22Rv1 (cell line): ENCODE measurements around the gene APOA4.

Experiments used
- ZFX ChIP-seq: fragments of 450-650 bp; IDR thresholded peaks from 2 replicates; pipeline ENCODE4 v1.6.1; 2017; ENCODE audit warnings: antibody characterized with exemption, borderline replicate concordance
- TF ChIP-seq, protein P1 (sequence below): fragments of 450-650 bp; IDR thresholded peaks from 2 replicates; pipeline ENCODE4 v1.5.1; 2017; ENCODE audit warnings: mild to moderate bottlenecking

DNA sequence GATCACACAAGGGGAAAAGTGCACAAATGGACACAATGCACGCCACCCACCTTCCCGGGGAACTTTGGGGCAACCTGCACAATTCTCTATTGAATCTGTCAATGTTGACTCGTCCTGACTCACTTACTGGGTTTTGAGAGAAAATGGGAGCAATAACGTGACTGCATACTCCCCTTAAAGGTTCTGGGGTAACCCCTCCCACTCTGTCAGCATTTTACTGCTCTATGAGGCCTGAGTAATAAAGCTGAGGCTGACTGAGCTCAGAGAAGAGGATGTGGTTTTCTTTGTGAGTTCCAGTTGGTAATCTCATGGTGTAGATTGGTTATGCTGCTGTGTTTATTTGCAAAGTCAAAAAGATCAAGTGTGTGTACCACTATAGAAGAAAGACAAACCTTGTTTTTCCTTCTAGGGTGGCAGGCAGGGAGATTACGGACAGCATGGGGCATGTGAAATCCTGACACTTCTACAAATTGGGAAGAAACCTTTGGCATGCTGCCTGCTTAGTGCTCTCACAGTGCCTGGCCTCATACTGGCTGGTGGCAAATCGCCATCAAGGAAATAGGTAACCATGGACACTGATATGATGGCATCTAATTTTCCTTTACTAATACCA is 30.5 kb upstream of the APOA4 start:
- TF ChIP-seq, protein P1, sequence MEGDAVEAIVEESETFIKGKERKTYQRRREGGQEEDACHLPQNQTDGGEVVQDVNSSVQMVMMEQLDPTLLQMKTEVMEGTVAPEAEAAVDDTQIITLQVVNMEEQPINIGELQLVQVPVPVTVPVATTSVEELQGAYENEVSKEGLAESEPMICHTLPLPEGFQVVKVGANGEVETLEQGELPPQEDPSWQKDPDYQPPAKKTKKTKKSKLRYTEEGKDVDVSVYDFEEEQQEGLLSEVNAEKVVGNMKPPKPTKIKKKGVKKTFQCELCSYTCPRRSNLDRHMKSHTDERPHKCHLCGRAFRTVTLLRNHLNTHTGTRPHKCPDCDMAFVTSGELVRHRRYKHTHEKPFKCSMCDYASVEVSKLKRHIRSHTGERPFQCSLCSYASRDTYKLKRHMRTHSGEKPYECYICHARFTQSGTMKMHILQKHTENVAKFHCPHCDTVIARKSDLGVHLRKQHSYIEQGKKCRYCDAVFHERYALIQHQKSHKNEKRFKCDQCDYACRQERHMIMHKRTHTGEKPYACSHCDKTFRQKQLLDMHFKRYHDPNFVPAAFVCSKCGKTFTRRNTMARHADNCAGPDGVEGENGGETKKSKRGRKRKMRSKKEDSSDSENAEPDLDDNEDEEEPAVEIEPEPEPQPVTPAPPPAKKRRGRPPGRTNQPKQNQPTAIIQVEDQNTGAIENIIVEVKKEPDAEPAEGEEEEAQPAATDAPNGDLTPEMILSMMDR = no peak
- TF ChIP-seq ZFX = no peak
